Measurements from ENCODE around the gene TMPO. TPM values are rescaled to one million over a fixed set of nuclear protein-coding genes. Genes with fewer than 3 reads are reported as not detected.

Gene TMPO
- total and polyA plus RNA-seq, 8 donors: 22.8 to 209 (median 58.8) TPM

GRCh38 chr12:98579347-98579746 lies 64.0 kb downstream of the TMPO start:
- 71 to 77% (median 75%) methylated on average over 5 of the region's 5 CpGs for WGBS, 5 donors
- H3K27ac ChIP-seq: no peak overlapping the region
- peaks cover 0 to 6% (median 2%) of the 10 kb centered on the region in 4 donors for H3K4me1 ChIP-seq
- H3K27me3 ChIP-seq: no peaks in the 10 kb centered on the region
- intact Hi-C loops (cut with DNase I; ENCODE audit: low total_unique reads): no loop called here
- TF ChIP-seq EP300 (IDR thresholded peaks at IDR 0.05): no peak
- no peak for TF ChIP-seq POLR2A (IDR thresholded peaks at IDR 0.05)
- no peak for TF ChIP-seq POLR2AphosphoS5 (IDR thresholded peaks at IDR 0.05)
- no peak for TF ChIP-seq CTCF (IDR thresholded peaks at IDR 0.05)
- DNase-seq: no peak
- H3K36me3 ChIP-seq: no peaks in the 10 kb centered on the region
- no peak overlapping the region for H3K4me3 ChIP-seq
- no peaks in the 10 kb centered on the region for H3K9me3 ChIP-seq

DNA sequence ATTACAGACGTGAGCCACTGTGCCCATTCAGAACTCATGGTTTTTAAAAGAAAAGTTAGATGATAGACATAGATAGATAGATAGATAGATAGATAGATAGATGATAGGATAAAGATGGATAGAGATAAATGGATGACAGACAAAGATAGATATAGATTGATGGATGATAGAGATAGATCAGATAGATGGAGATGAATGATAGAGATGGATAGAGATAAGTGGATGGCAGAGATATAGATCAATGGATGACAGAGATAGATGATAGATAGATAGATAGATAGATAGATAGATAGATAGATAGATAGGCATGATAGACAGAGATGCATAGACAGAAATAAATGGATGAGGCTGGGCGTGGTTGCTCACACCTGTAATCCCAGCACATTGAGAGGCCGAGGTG lies 64.4 kb downstream of the TMPO start:
- no peaks in the 10 kb centered on the region for H3K36me3 ChIP-seq
- WGBS, 5 donors: 89 to 96% (median 91%) methylated on average over 3 of the region's 3 CpGs
- no peaks in the 10 kb centered on the region for H3K27me3 ChIP-seq
- peaks cover 0 to under 1% (median 0%) of the 10 kb centered on the region in 4 donors for H3K4me1 ChIP-seq
- DNase-seq: no peak
- no peak overlapping the region for H3K27ac ChIP-seq
- H3K9me3 ChIP-seq: no peaks in the 10 kb centered on the region
- no peak for TF ChIP-seq CTCF (IDR thresholded peaks at IDR 0.05)
- no peak for TF ChIP-seq EP300 (IDR thresholded peaks at IDR 0.05)
- no peak overlapping the region for H3K4me3 ChIP-seq
- intact Hi-C loops (cut with DNase I; ENCODE audit: low total_unique reads): no loop called here

DNA sequence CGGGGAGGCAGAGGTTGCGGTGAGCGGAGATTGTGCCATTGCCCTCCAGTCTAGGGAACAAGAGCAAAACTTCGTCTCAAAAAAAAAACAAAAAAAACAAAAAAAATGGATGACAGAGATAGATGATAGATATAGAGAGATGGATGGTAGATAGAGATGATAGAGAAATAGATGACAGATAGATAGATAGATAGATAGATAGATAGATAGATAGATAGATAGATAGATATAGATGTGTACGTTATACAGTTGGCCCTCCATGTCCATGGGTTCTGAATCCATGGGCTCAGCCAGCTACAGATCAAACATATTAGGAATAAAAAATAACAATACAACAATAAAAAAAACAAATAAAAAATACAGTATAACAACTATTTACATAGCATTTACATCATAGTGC lies 65.3 kb downstream of the TMPO start:
- Histone ChIP-seq H3K9me3 (no peaks in the 10 kb centered on the region), H3K27me3 (no peaks in the 10 kb centered on the region), H3K4me1 (no peaks in the 10 kb centered on the region), H3K27ac (no peak overlapping the region), H3K36me3 (no peaks in the 10 kb centered on the region), H3K4me3 (no peak overlapping the region)
- 93 to 97% (median 95%) methylated on average over 5 of the region's 5 CpGs for WGBS, 5 donors
- intact Hi-C loops (cut with DNase I; ENCODE audit: low total_unique reads): no loop called here
- TF ChIP-seq EP300 (IDR thresholded peaks at IDR 0.05): no peak
- no peak for TF ChIP-seq CTCF (IDR thresholded peaks at IDR 0.05)
- no peak for TF ChIP-seq POLR2A (IDR thresholded peaks at IDR 0.05)
- DNase-seq: no peak

GRCh38 chr12:98581101-98581500 lies 65.7 kb downstream of the TMPO start:
- H3K4me1 ChIP-seq: no peaks in the 10 kb centered on the region
- H3K27ac ChIP-seq: no peak overlapping the region
- intact Hi-C loops (cut with DNase I; ENCODE audit: low total_unique reads): no loop called here
- no peak for DNase-seq
- H3K9me3 ChIP-seq: no peaks in the 10 kb centered on the region
- WGBS, 5 donors: 83 to 92% (median 86%) methylated on average over 1 of the region's 1 CpG
- no peak overlapping the region for H3K4me3 ChIP-seq
- TF ChIP-seq POLR2A (IDR thresholded peaks at IDR 0.05): no peak
- TF ChIP-seq CTCF (IDR thresholded peaks at IDR 0.05): no peak
- no peak for TF ChIP-seq EP300 (IDR thresholded peaks at IDR 0.05)
- no peak for TF ChIP-seq POLR2AphosphoS5 (IDR thresholded peaks at IDR 0.05)
- no peaks in the 10 kb centered on the region for H3K27me3 ChIP-seq
- H3K36me3 ChIP-seq: no peaks in the 10 kb centered on the region
